HepG2 (cell line): ENCODE results near the gene CBX7. TPM values are rescaled to one million over a fixed set of nuclear protein-coding genes. Genes with fewer than 3 reads are reported as not detected.
A peak's percentile ranks its signal among the peaks of the same experiment; 100 is the strongest.

Experiments used
- ATAC-seq: fragments of 200-7000 bp; cut with Tn5 transposase; 3 replicates; pipeline ENCODE4 v1.9.1; 2020; ENCODE audit warnings: mild to moderate bottlenecking, moderate library complexity
- BruUV-seq: library from RNA; stranded (reverse); fragments of 400-500 nt; replicated peaks from 2 replicates; lab custom pipeline; 2021; lab: Mats Ljungman, UMichigan
- CTCF ChIA-PET: fragments of 300-600 bp; formaldehyde crosslinking; extraction: SDS; loops from one replicate; lab custom pipeline; 2021; ENCODE audit warnings: low total read pairs, inconsistent platforms, low intra/inter-chr PET ratio; lab: Yijun Ruan, JAX
- POLR2A ChIA-PET: fragments of 350-600 bp; sonication (Branson Sonifier 250); formaldehyde crosslinking; loops from one replicate; lab custom pipeline; 2020; ENCODE audit warnings: antibody characterized with exemption, inconsistent platforms; lab: Yijun Ruan, JAX
- DNase-seq: peaks from one replicate; pipeline ENCODE4 v3.0.0-alpha.2; 2015; ENCODE audit warnings: low spot score
- FAIRE-seq: peaks from 3 replicates; lab custom pipeline; 2011; peaks lifted over from hg19 to GRCh38; lab: Jason Lieb, UNC
- H2AFZ ChIP-seq: one replicate; pipeline ENCODE4 v1.6.1; 2011; ENCODE audit warnings: low read length, inconsistent platforms
- H3K27ac ChIP-seq: fragments of 300-600 bp; 3 replicates; pipeline ENCODE4 v1.8.0; 2011; ENCODE audit warnings: mixed run types, mild to moderate bottlenecking, mixed read lengths, low read length, inconsistent platforms; ENCODE audit not compliant: insufficient read depth; ENCODE audit errors: extremely low read length
- H3K27me3 ChIP-seq, 2 experiments: fragments of 200-600 bp in 1 of 2; 2 replicates in 1 of 2; 3 replicates in 1 of 2; pipeline versions ENCODE4 v1.6.0 to v1.8.0; 2011; ENCODE audit warnings: low read length in 2 of 2, mild to moderate bottlenecking in 2 of 2, moderate library complexity in 2 of 2, inconsistent platforms in 1 of 2; ENCODE audit not compliant: insufficient read depth in 2 of 2, control insufficient read depth in 1 of 2
- H3K36me3 ChIP-seq, 2 experiments: fragments of 200-600 bp in 1 of 2; replicated peaks in 1 of 2; 2 replicates in 1 of 2; 3 replicates in 1 of 2; pipeline versions ENCODE4 v1.5.1 to v1.8.0; 2011; ENCODE audit warnings: low read length in 2 of 2, inconsistent platforms in 1 of 2; ENCODE audit not compliant: insufficient read depth in 2 of 2, control insufficient read depth in 1 of 2
- H3K4me1 ChIP-seq: 2 replicates; pipeline ENCODE4 v1.5.1; 2012; ENCODE audit warnings: low read length, inconsistent platforms; ENCODE audit not compliant: insufficient read depth
- H3K4me2 ChIP-seq: 2 replicates; pipeline ENCODE4 v1.6.0; 2011; ENCODE audit warnings: low read depth, low read length, inconsistent platforms
- H3K4me3 ChIP-seq, 3 experiments: fragments of 200-600 bp in 1 of 3; sonication (generic), shearing (Covaris generic) in 1 of 3; replicated peaks in 1 of 3; 2 replicates each; pipeline ENCODE4 v1.5.1; 2011 to 2016; ENCODE audit warnings: low read length in 3 of 3, inconsistent platforms in 2 of 3, low read depth in 2 of 3, mild to moderate bottlenecking in 2 of 3, control low read depth in 1 of 3, mixed read lengths in 1 of 3; ENCODE audit not compliant: insufficient read depth in 1 of 3
- H3K79me2 ChIP-seq: one replicate; pipeline ENCODE4 v1.6.1; 2011; ENCODE audit warnings: low read length, inconsistent platforms; ENCODE audit not compliant: insufficient read depth
- H3K9ac ChIP-seq: 2 replicates; pipeline ENCODE4 v1.6.0; 2011; ENCODE audit warnings: mild to moderate bottlenecking, low read depth, low read length, inconsistent platforms; ENCODE audit not compliant: insufficient read depth
- H3K9me3 ChIP-seq: 2 replicates; pipeline ENCODE4 v1.5.1; 2012; ENCODE audit warnings: mild to moderate bottlenecking, low read length
- H4K20me1 ChIP-seq: 2 replicates; pipeline ENCODE4 v1.6.0; 2011; ENCODE audit warnings: inconsistent platforms, mild to moderate bottlenecking, low read length, moderate library complexity; ENCODE audit not compliant: insufficient read depth
- EP300 ChIP-seq, 3 experiments: sonication (generic) in 1 of 3; formaldehyde crosslinking in 1 of 3; IDR thresholded peaks; 2 replicates each; pipeline versions ENCODE4 v1.5.1 to v1.6.1; 2011 to 2020; ENCODE audit warnings: low read depth in 2 of 3, low read length in 2 of 3, borderline replicate concordance in 1 of 3, improper control_type of control experiment in 1 of 3, mild to moderate bottlenecking in 1 of 3, missing genetic modification reagents in 1 of 3, moderate library complexity in 1 of 3
- GATAD2A ChIP-seq: IDR thresholded peaks from 2 replicates; pipeline ENCODE4 v1.6.1; 2016
- HNF4A ChIP-seq: sonication (generic); formaldehyde crosslinking; IDR thresholded peaks from 2 replicates; pipeline ENCODE4 v1.4.0; 2020; ENCODE audit warnings: missing genetic modification reagents
- NCOR1 ChIP-seq: fragments of 200-600 bp; sonication (generic); IDR thresholded peaks from 2 replicates; pipeline ENCODE4 v1.7.0; 2017; ENCODE audit warnings: antibody characterized with exemption, low read length, borderline replicate concordance
- NFYC ChIP-seq: IDR thresholded peaks from 2 replicates; pipeline ENCODE4 v1.6.1; 2016; ENCODE audit warnings: missing genetic modification reagents, missing compliant biosample characterization
- SCMH1 ChIP-seq: sonication (generic); formaldehyde crosslinking; IDR thresholded peaks from 2 replicates; pipeline ENCODE4 v1.9.0; 2021; ENCODE audit warnings: missing genetic modification reagents, mild to moderate bottlenecking, borderline replicate concordance
- SOX6 ChIP-seq, 2 experiments: fragments of 450-650 bp in 1 of 2; sonication (generic) in 1 of 2; formaldehyde crosslinking in 1 of 2; IDR thresholded peaks; 2 replicates each; pipeline versions ENCODE4 v1.4.0 to v1.6.1; 2017 to 2020; ENCODE audit warnings: antibody characterized with exemption in 1 of 2, mild to moderate bottlenecking in 1 of 2, missing genetic modification reagents in 1 of 2
- ZFP36L2 ChIP-seq: sonication (generic); formaldehyde crosslinking; IDR thresholded peaks from 2 replicates; pipeline ENCODE4 v1.4.0; 2020; ENCODE audit warnings: missing genetic modification reagents
- ZNF230 ChIP-seq: sonication (generic); formaldehyde crosslinking; IDR thresholded peaks from 2 replicates; pipeline ENCODE4 v1.4.0; 2020; ENCODE audit warnings: mild to moderate bottlenecking, missing genetic modification reagents
- WGBS: methylation state at CpG from one replicate; pipeline ENCODE4 v1.1.6; 2017; ENCODE audit warnings: low lambda C conversion rate; 5-methylcytosine and 5-hydroxymethylcytosine counted together
- in situ Hi-C: cut with HindIII; loops from 2 replicates; pipeline ENCODE4 v1.10.0; 2017; ENCODE audit warnings: low pct_unique_long_range_greater_than_20kb; ENCODE audit not compliant: extremely low pct_ligation_motif_present
- intact Hi-C: fragments of 100-400 bp; cut with micrococcal nuclease; formaldehyde crosslinking; loops from one replicate; pipeline ENCODE4 v1.10.0; 2022; ENCODE audit not compliant: unreplicated experiment
- polyA plus RNA-seq, 8 experiments: library from polyadenylated mRNA; depleted of rRNA in 3 of 8; stranded (reverse) in 7 of 8; unstranded in 1 of 8; fragments of >200 nt; fragmentation: Illumina TruSeq in 4 of 8; extraction: Trizol in 4 of 8; gene quantifications; 2 replicates each; pipeline versions ENCODE4 v1.2.1 to v1.2.3, GENCODE V29; 2011 to 2016; ENCODE audit warnings: low read depth in 4 of 8, missing spikeins in 1 of 8, mixed read lengths in 1 of 8; ENCODE audit not compliant: insufficient read depth in 1 of 8
- total RNA-seq, 5 experiments: library from RNA; depleted of rRNA; stranded (reverse); fragments of >200 nt; fragmentation: Illumina TruSeq; extraction: Trizol; gene quantifications; 2 replicates each; pipeline ENCODE4 v1.2.3, GENCODE V29; 2016; ENCODE audit warnings: low read depth in 1 of 5
- TF ChIP-seq, protein P1 (sequence below): sonication (generic); formaldehyde crosslinking; IDR thresholded peaks from 2 replicates; pipeline ENCODE4 v1.5.0; 2020; ENCODE audit warnings: mild to moderate bottlenecking, missing genetic modification reagents, borderline replicate concordance
- TF ChIP-seq, protein P2 (sequence below): IDR thresholded peaks from 2 replicates; pipeline ENCODE4 v1.6.1; 2016; ENCODE audit warnings: low read depth

The CBX7 gene
- total and polyA plus RNA-seq, 2 of the 13 experiments (the other 11 are each of a cell fraction or from before 2014, with no cell fraction given) = 0.35 to 4.9 TPM

DNA sequence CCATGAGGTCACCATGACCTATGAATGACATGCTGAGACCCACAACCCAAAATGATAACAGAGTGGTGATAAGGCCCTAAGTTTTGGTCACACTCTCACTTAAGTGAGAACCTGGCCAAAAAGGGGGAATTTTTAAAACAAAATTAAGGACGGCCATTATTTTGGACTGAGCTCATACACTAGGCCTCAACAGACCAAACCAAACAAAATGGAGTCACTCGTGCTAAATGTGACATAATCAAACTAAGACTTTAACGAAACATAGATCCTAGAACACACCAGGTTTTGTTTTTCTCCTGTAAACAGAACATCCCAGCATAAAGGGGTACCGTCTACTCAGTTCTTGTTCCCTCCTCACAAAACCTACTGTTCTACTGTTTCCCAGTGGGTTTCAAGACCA lies 44.0 kb downstream of the CBX7 start (continued):
- TF ChIP-seq, protein P1, sequence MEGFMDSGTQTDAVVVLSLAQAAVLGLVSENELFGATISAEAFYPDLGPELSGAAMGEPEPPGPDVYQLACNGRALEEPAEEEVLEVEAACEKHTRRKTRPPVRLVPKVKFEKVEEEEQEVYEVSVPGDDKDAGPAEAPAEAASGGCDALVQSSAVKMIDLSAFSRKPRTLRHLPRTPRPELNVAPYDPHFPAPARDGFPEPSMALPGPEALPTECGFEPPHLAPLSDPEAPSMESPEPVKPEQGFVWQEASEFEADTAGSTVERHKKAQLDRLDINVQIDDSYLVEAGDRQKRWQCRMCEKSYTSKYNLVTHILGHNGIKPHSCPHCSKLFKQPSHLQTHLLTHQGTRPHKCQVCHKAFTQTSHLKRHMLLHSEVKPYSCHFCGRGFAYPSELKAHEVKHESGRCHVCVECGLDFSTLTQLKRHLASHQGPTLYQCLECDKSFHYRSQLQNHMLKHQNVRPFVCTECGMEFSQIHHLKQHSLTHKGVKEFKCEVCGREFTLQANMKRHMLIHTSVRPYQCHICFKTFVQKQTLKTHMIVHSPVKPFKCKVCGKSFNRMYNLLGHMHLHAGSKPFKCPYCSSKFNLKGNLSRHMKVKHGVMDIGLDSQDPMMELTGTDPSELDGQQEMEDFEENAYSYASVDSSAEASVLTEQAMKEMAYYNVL (CRISPR knock-in tag) = no peak

DNA sequence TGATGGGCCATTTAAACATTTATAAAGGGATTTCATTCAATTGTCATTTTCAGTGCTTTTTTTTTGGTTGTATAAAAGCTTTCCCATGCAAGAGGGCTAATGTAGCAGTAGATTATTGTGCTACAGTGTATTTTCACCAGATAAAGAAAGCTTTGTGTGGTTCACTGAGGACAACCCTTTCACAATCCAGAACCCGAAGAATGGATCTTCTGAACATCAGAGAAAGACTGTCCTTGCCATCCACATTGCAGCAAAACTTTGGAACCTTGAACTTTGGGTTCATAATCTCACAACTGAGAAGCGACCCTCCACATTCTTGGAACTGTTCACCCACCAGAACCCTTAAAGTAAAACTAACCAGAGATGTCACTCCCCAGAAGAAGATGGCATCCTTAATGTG lies 46.2 kb downstream of the CBX7 start:
- POLR2A ChIA-PET = no interaction called here
- Histone ChIP-seq H3K9ac (no peak overlapping the region), H3K4me2 (no peak overlapping the region), H3K27ac (no peak overlapping the region), H3K79me2 (no peaks in the 10 kb centered on the region), H3K36me3 (no peaks in the 10 kb centered on the region)
- WGBS = 0% methylated on average over 2 of the region's 2 CpGs
- intact Hi-C loops = no loop called here
- no peak for ATAC-seq
- in situ Hi-C loops = no loop called here
- 0 out of 2 replicates have a peak, but pooled peaks have one; percentile 22 for TF ChIP-seq GATAD2A (CRISPR knock-in tag)
- TF ChIP-seq HNF4A (CRISPR knock-in tag) = peak; percentile 57
- TF ChIP-seq, protein P2, sequence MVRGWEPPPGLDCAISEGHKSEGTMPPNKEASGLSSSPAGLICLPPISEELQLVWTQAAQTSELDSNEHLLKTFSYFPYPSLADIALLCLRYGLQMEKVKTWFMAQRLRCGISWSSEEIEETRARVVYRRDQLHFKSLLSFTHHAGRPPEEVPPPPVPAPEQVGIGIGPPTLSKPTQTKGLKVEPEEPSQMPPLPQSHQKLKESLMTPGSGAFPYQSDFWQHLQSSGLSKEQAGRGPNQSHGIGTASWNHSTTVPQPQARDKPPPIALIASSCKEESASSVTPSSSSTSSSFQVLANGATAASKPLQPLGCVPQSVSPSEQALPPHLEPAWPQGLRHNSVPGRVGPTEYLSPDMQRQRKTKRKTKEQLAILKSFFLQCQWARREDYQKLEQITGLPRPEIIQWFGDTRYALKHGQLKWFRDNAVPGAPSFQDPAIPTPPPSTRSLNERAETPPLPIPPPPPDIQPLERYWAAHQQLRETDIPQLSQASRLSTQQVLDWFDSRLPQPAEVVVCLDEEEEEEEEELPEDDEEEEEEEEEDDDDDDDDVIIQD (CRISPR knock-in tag) = no peak
- TF ChIP-seq EP300 (IDR thresholded peaks at IDR 0.05; ENCODE audit: low read depth in 2 of 2, low read length in 2 of 2) = peak in 1 of 2 experiments; percentile 33; a peak in 1 of 4 replicates
- no peak for TF ChIP-seq EP300 (CRISPR knock-in tag; IDR thresholded peaks at IDR 0.05; ENCODE audit: borderline replicate concordance)
- no peak for TF ChIP-seq ZNF230 (CRISPR knock-in tag)
- TF ChIP-seq SOX6 (IDR thresholded peaks at IDR 0.05) = no peak
- TF ChIP-seq SOX6 (CRISPR knock-in tag; IDR thresholded peaks at IDR 0.05) = peak; percentile 19; the same call in 1 of the 2 replicates
- no peak for TF ChIP-seq ZFP36L2
- TF ChIP-seq NCOR1 = peak; percentile 36; the same call in 1 of the 2 replicates
- TF ChIP-seq SCMH1 (CRISPR knock-in tag) = no peak
- TF ChIP-seq NFYC (CRISPR knock-in tag) = no peak
- TF ChIP-seq, all 625 proteins: peak for 5
- DNase-seq = peak; percentile 52
- Histone ChIP-seq H4K20me1 (no peaks in the 10 kb centered on the region), H3K27me3 (peaks cover 0 to 5% of the 10 kb centered on the region in 2 experiments; a peak in 3 of 5 replicates), H3K4me1 (peaks cover 29% of the 10 kb centered on the region), H3K4me3 (no peak overlapping the region), H2AFZ (no peak overlapping the region), H3K9me3 (no peaks in the 10 kb centered on the region)
- FAIRE-seq = no peak
- CTCF ChIA-PET = no interaction called here
- no TSS peak for BruUV-seq
